Mesothelial cell of epicardium (in vitro differentiated cells): ENCODE results near the gene HNRNPUL1. TPM values are rescaled to one million over a fixed set of nuclear protein-coding genes. Genes with fewer than 3 reads are reported as not detected.

Experiments used
- DNase-seq, 2 experiments: peaks; one replicate each; pipeline ENCODE4 v3.0.0; 2021; ENCODE audit warnings: low spot score in 2 of 2; ENCODE audit not compliant: unreplicated experiment in 2 of 2
- H3K27ac Mint-ChIP-seq: 2 replicates; pipeline ENCODE4 v1.8.0; 2021; ENCODE audit warnings: mixed read lengths
- H3K27me3 Mint-ChIP-seq: 2 replicates; pipeline ENCODE4 v1.8.0; 2021; ENCODE audit warnings: low read depth, mixed read lengths
- H3K36me3 Mint-ChIP-seq: 2 replicates; pipeline ENCODE4 v1.8.0; 2021; ENCODE audit warnings: mixed read lengths
- H3K4me1 Mint-ChIP-seq: 2 replicates; pipeline ENCODE4 v1.8.0; 2021; ENCODE audit warnings: mixed read lengths
- H3K4me3 Mint-ChIP-seq: 2 replicates; pipeline ENCODE4 v1.8.0; 2021; ENCODE audit warnings: mild to moderate bottlenecking, moderate library complexity, mixed read lengths
- H3K9me3 Mint-ChIP-seq: 2 replicates; pipeline ENCODE4 v1.8.0; 2021; ENCODE audit warnings: mixed read lengths
- total RNA-seq: library from RNA; stranded (reverse); gene quantifications from 3 replicates; pipeline ENCODE4 v1.2.1, GENCODE V29; 2021
- TF ChIP-seq, protein P1 (sequence below): fragments of 200-600 bp; sonication (generic); IDR thresholded peaks from one replicate; pipeline ENCODE4 v1.5.0; 2021; ENCODE audit warnings: antibody characterized with exemption; ENCODE audit not compliant: unreplicated experiment

The HNRNPUL1 gene
- total RNA-seq, 1 donor from 2014 or later = 246 TPM

- no peak overlapping the region for H3K4me3 Mint-ChIP-seq
- H3K27ac Mint-ChIP-seq = no peak overlapping the region
- no peaks in the 10 kb centered on the region for H3K27me3 Mint-ChIP-seq
- TF ChIP-seq, protein P1, sequence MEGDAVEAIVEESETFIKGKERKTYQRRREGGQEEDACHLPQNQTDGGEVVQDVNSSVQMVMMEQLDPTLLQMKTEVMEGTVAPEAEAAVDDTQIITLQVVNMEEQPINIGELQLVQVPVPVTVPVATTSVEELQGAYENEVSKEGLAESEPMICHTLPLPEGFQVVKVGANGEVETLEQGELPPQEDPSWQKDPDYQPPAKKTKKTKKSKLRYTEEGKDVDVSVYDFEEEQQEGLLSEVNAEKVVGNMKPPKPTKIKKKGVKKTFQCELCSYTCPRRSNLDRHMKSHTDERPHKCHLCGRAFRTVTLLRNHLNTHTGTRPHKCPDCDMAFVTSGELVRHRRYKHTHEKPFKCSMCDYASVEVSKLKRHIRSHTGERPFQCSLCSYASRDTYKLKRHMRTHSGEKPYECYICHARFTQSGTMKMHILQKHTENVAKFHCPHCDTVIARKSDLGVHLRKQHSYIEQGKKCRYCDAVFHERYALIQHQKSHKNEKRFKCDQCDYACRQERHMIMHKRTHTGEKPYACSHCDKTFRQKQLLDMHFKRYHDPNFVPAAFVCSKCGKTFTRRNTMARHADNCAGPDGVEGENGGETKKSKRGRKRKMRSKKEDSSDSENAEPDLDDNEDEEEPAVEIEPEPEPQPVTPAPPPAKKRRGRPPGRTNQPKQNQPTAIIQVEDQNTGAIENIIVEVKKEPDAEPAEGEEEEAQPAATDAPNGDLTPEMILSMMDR = no peak
- peaks cover 37% of the 10 kb centered on the region for H3K36me3 Mint-ChIP-seq
- H3K4me1 Mint-ChIP-seq = no peaks in the 10 kb centered on the region
- no peak for DNase-seq
- H3K9me3 Mint-ChIP-seq = no peaks in the 10 kb centered on the region
Observed at GRCh38 chr19:41245843-41246242, 18.3 kb upstream of the HNRNPUL1 start.

DNA sequence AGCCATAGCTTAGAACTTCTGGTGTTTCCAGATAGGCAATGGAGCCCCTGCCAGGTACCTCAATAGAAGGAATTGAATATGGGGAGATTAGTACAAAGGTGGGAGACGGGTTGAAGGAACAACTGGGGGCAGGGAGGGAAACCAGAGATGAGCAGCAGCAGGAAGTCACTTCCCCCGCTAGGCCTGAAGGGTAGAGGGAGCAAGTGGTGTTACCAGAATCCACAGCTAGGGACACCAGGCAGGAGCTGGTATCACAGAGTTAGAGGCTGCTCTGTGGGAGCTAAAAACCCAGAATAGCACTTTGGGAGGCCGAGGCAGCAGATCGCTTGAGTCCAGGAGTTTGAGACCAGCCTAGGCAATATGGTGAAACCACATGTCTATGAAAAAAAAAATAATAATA, 15.3 kb upstream of the HNRNPUL1 start:
- H3K27me3 Mint-ChIP-seq = no peaks in the 10 kb centered on the region
- no peak overlapping the region for H3K27ac Mint-ChIP-seq
- H3K36me3 Mint-ChIP-seq = peaks cover 52% of the 10 kb centered on the region
- H3K4me3 Mint-ChIP-seq = no peak overlapping the region
- H3K9me3 Mint-ChIP-seq = no peaks in the 10 kb centered on the region
- H3K4me1 Mint-ChIP-seq = no peaks in the 10 kb centered on the region
- no peak for DNase-seq
- TF ChIP-seq, protein P1 = no peak

GRCh38 chr19:41249707-41250423, 14.3 kb upstream of the HNRNPUL1 start:
- Mint-ChIP-seq H3K4me1 (no peaks in the 10 kb centered on the region), H3K4me3 (no peak overlapping the region), H3K36me3 (peaks cover 50% of the 10 kb centered on the region), H3K27me3 (no peaks in the 10 kb centered on the region), H3K9me3 (no peaks in the 10 kb centered on the region), H3K27ac (no peak overlapping the region)
- no peak for DNase-seq
- TF ChIP-seq, protein P1 = no peak

DNA sequence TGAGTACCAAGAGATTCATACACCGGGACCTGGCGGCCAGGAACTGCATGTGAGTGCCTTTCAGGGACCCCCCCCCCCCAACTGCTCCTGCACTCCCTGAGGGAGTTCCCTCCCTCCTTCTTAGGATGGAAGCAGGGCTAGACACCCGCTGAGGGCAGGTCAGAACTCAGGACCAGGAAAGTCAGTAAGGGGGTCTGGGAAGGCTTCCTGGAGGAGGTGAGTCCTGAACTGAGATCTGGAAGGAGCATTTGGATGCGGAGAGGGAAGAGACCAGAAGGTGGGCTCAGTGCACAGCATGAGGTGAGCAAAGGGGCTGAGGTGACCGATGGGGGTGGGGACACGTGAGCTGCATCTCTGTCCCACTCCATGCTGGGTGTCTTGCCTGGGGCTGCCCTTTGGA, 10.5 kb upstream of the HNRNPUL1 start:
- Mint-ChIP-seq H3K4me3 (no peak overlapping the region), H3K27ac (no peak overlapping the region), H3K4me1 (no peaks in the 10 kb centered on the region), H3K27me3 (no peaks in the 10 kb centered on the region), H3K36me3 (peaks cover 52% of the 10 kb centered on the region), H3K9me3 (no peaks in the 10 kb centered on the region)
- TF ChIP-seq, protein P1 = no peak
- no peak for DNase-seq

DNA sequence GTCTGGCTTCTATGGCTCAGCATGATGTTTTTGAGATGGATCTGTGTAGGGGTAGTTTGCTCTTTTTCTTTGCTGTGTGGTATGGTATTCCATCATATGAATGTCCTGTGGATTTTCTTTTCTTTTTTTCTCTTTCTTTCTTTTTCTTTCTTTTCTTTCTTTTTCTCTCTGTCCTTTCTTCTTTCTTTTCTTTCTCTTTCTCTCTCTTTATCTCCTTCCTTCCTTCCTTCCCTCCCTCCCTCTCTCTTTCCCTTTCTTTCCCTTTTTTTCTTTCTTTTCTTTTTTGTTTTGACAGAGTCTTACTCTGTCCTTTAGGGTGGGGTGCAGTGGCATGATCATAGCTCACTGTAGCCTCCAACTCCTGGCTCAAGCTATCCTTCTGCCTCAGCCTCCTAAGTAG, 9.0 kb upstream of the HNRNPUL1 start:
- Mint-ChIP-seq H3K4me1 (no peaks in the 10 kb centered on the region), H3K27ac (no peak overlapping the region), H3K9me3 (no peaks in the 10 kb centered on the region), H3K4me3 (no peak overlapping the region), H3K36me3 (peaks cover 58% of the 10 kb centered on the region), H3K27me3 (no peaks in the 10 kb centered on the region)
- TF ChIP-seq, protein P1 = no peak
- no peak for DNase-seq
